GM12873 (cell line): ENCODE results near the gene CELSR2.

Source experiments
- TF ChIP-seq, protein P1 (sequence below): IDR thresholded peaks from 2 replicates; pipeline ENCODE4 v1.5.1; 2012; ENCODE audit warnings: low read depth, mild to moderate bottlenecking, moderate library complexity, low read length, control low read depth; ENCODE audit not compliant: insufficient read depth; ENCODE audit errors: missing control alignments

Gene CELSR2

DNA sequence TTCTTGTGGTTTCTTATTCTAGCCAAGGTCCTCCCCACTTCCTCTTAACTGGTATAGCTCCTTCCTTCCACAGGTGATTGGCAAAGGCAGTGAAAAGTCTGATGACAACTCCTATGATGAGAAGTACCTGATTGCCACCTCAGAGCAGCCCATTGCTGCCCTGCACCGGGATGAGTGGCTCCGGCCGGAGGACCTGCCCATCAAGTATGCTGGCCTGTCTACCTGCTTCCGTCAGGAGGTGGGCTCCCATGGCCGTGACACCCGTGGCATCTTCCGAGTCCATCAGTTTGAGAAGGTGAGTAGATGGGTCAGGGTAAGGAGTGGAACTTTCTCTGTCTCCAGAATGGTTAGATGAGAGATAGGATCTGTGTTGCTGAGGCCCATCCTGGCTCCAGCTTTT, 14.2 kb upstream of the CELSR2 start:
- TF ChIP-seq, protein P1, sequence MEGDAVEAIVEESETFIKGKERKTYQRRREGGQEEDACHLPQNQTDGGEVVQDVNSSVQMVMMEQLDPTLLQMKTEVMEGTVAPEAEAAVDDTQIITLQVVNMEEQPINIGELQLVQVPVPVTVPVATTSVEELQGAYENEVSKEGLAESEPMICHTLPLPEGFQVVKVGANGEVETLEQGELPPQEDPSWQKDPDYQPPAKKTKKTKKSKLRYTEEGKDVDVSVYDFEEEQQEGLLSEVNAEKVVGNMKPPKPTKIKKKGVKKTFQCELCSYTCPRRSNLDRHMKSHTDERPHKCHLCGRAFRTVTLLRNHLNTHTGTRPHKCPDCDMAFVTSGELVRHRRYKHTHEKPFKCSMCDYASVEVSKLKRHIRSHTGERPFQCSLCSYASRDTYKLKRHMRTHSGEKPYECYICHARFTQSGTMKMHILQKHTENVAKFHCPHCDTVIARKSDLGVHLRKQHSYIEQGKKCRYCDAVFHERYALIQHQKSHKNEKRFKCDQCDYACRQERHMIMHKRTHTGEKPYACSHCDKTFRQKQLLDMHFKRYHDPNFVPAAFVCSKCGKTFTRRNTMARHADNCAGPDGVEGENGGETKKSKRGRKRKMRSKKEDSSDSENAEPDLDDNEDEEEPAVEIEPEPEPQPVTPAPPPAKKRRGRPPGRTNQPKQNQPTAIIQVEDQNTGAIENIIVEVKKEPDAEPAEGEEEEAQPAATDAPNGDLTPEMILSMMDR, result no peak

GRCh38 chr1:109237512-109237911, 11.8 kb upstream of the CELSR2 start:
- TF ChIP-seq, protein P1, result no peak

DNA sequence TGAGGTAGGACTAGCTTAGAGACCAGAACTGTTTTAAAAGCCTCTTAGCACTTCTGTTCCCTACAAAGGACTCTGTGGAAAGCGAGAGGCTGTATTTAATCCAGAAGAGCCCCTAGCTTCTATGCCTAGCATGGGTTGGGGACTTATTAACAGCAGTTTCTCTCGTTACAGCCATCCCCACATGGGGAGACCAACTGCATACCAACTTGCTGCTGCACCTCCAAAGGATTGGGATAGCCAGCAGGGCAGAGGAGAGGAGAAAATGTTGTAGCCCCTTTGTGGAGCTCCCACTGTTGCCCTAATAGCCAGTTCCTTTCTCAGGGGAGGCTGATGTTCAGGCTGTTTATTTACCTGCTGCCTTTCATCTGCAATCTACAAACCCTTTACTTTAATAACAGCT, 11.0 kb upstream of the CELSR2 start:
- TF ChIP-seq, protein P1, result no peak

DNA sequence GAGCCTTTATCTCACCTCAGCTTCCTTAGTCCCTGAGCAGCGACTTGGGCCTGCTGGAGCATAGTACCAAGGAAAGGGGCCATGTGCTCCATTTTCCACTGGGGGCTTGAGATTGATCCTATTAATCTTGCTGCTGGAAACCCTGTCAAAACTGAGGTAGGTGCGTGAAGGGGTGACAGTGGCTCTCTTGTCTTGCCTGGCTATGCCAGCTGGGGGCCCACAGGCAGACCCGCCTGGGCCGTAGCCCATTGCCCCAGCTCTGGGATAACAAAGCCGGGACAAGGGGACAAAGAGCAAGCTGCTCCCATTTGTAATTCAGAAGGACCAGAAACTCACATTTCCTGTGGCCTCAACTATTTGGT, 10.3 kb upstream of the CELSR2 start:
- TF ChIP-seq, protein P1, result no peak

GRCh38 chr1:109239409-109240068, 9.8 kb upstream of the CELSR2 start:
- TF ChIP-seq, protein P1, result peak; percentile 64

DNA sequence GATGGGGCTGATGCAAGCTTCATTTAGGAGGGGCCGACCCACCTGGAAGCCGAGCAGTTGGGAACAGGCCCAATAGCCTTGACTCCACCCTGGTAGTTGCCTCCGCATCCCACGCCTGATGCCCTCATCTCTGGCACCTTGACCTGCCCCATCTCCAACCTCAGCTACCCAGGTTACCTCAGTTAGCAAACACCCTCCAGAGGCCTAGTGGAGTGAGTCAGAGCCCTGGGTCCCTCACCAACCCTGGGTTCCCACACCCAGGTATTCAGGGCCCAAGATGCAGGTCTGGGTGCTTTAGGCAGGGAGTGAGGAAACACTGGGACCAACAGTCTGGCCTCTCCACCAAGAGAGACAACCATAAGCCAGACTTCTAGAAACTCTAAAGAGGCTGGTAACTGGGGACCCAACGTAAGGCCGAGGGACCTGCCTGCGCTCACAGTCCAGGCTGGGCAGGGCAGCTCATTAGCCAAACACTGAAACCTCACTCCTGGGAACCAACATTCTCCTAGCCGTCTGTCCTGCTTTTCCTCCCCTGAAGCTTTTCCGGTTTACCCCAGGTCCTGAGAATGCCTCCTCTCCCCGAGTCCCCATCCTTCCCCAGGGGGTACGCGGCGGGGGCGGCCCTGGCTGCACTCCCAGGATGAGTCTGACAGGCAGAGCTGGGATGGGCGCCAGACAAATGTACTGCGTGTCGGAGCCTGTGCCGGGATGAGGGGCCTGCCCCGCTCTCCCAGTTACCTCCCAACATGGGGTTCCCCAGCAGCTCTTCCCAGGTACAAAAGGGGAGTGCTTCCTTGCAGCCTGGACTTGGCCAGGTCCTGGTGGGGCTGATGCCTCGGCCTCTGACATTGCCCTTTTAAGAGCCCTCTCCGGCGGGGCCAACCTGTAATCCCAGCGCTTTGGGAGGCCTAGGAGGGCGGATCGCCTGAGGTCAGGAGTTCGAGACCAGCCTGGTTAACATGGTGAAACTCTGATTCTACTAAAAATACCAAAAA, 8.9 kb upstream of the CELSR2 start:
- TF ChIP-seq, protein P1, result no peak

GRCh38 chr1:109241344-109241743, 8.0 kb upstream of the CELSR2 start:
- TF ChIP-seq, protein P1, result no peak
